GM18519 (cell line): ENCODE results near the gene FAM90A26.
"Not testable (repeated sequence)": the region's sequence is repeated elsewhere in the genome, so short reads cannot be mapped to it uniquely, and the experiment has no call there.

ENCODE experiments used
- ATAC-seq: cut with Tn5 transposase; IDR thresholded peaks from one replicate; pipeline ENCODE4 v1.9.1; 2021; ENCODE audit warnings: mild to moderate bottlenecking, moderate library complexity; ENCODE audit not compliant: unreplicated experiment, low FRiP score

Gene FAM90A26

DNA sequence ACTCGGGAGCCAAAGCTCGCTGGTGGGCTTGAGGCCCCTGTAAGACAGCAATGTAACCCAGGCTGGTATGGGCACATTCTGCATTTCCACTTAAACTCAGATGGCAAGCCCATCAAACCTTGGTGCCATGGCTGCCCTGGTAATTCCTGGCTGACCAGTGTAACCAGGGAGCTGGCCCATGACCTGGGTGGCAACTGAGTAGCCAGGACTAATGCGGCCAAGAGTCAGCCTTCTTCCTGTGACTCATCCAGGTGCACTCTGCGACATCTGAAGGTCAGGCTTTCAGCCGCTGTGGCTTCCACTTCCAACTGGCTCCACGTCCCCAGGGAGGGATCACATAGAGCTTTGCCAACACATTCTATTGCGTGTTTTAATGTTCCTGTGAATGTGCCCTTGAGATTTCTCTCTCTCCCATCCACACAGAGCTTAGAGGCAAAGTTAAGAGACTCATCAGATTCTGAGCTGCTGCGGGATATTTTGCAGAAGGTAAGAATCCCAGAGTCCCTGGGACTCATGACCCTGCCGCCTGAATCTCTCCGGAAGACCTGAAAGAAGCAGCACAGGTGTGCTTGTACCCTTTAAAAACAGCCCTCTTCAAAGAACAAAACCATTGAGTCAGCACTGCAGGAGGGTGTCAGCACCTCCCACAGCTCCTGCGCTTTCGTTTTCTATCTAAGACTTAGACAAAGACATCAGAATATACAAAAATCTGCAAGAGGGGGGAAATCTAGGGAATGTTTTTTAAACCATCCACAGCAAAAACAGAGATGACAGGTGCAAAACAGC is 14.9 kb upstream of the FAM90A26 start:
- ATAC-seq: not testable (repeated sequence)

DNA sequence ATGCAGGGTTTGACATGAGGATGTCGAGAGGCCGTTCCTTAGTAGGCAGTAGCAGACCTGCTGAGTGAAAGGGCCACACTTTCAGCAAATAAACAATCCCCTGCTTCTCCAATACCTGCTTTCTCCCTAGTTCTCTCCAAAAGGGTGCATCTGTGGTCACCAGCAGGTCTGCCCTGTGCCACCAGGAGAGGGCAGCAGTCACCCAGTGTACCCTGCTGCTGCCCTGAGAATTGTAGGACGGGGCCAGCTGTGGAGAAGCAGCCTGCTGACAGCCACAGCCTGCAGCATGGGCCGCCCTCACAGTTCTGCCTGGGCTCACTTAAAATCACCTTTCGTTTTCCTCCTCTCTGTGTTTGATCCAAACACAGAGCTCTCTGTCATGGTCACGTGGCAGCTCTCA is 11.8 kb upstream of the FAM90A26 start:
- ATAC-seq: not testable (repeated sequence)

DNA sequence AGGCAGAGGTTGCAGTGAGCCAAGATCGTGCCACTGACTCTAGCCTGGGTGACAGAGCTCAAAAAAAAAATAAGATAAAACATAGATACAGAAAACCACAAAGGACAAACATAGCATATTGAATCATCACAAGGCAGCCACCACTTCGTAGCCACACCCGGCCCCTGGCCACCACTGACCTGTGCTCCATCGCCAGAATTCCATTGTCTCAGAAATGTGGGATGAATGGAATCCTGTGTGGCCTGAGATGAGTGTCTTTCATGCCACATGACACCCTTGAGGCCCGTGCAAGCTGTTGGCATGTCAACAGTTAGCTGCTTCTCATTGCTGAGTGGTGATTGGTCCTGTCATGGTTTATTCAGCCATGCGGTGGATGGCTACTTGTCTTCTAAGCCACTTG is 10.2 kb upstream of the FAM90A26 start:
- not testable (repeated sequence) for ATAC-seq

DNA sequence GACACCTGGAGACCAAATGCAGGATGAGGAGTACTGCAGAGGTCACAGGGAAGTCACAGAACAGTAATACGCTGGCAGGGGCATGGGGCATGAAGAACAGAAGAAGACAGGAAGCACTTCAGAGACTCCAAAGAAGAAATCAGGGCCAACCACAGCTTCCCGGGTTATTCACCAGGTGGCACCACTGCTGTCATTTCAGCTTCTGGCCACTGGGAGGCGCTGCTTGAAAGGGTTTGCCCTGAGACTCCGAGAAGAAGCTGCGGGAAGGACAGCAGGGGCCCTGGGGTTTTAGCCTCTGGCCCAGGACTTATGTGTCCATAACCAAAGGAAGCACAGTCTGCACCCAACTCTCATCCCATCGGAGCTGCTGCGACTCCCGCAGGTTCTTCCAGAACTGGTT is 4.2 kb upstream of the FAM90A26 start:
- ATAC-seq: not testable (repeated sequence)

DNA sequence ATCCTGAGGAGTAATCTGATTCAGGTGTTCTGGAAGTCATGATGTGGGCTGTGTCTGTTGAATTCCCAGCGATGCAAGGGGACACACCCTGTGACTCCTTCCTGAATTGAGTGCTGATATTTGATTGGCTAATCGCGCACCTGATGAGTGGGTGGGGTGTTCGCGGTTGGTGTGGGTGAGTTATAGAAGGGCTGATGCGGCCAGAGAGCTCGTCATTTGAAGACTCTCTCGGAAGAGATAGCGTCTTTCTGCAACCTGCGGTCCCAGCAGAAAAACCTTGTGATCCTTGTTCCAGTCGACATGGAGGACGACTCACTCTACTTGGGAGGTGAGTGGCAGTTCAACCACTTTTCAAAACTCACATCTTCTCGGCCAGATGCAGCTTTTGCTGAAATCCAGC is 40.1 kb downstream of the FAM90A26 start, which contains the start of gene USP17L10:
TSS of gene USP17L10 (plus strand) at position 301 of the 400 bp plus-strand sequence. CDS start at position 301, 0 bp downstream.
- ATAC-seq: not testable (repeated sequence)

DNA sequence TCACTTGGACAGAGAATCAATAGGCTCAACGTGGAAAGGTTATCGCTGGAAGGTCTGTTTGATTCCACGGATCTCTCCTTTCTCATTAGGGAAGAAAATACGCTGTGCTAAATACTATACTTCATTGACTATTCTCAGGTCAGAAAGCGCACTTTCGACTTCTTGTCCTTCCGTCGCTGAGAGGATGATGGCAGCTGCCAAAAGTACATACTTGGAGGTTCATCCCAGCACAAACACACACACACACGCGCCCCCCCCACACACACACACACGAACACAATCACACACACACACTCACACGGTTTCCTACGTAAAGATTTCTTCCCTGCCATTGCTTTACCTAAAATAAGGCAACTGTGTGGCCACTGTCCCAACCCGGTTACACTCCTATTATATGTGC is 44.5 kb downstream of the FAM90A26 start:
- ATAC-seq: not testable (repeated sequence)

DNA sequence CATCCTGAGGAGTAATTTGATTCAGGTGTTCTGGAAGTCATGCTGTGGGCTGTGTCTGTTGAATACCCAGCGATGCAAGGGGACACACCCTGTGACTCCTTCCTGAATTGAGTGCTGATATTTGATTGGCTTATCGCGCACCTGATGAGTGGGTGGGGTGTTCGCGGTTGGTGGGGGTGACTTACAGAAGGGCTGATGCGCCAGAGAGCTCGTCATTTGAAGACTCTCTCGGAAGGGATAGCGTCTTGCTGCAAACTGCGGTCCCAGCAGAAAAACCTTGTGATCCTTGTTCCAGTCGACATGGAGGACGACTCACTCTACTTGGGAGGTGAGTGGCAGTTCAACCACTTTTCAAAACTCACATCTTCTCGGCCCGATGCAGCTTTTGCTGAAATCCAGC is 44.9 kb downstream of the FAM90A26 start, which contains the start of gene USP17L11:
TSS of gene USP17L11 (plus strand) at position 301 of the 400 bp plus-strand sequence. CDS start at position 301, 0 bp downstream.
- ATAC-seq: not testable (repeated sequence)

DNA sequence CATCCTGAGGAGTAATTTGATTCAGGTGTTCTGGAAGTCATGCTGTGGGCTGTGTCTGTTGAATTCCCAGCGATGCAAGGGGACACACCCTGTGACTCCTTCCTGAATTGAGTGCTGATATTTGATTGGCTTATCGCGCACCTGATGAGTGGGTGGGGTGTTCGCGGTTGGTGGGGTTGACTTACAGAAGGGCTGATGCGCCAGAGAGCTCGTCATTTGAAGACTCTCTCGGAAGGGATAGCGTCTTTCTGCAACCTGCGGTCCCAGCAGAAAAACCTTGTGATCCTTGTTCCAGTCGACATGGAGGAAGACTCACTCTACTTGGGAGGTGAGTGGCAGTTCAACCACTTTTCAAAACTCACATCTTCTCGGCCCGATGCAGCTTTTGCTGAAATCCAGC is 49.6 kb downstream of the FAM90A26 start, which contains the start of gene USP17L12:
TSS of gene USP17L12 (plus strand) at position 301 of the 400 bp plus-strand sequence. CDS start at position 301, 0 bp downstream.
- not testable (repeated sequence) for ATAC-seq

DNA sequence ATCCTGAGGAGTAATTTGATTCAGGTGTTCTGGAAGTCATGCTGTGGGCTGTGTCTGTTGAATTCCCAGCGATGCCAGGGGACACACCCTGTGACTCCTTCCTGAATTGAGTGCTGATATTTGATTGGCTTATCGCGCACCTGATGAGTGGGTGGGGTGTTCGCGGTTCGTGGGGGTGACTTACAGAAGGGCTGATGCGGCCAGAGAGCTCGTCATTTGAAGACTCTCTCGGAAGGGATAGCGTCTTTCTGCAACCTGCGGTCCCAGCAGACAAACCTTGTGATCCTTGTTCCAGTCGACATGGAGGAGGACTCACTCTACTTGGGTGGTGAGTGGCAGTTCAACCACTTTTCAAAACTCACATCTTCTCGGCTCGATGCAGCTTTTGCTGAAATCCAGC is 54.4 kb downstream of the FAM90A26 start, which contains the start of gene USP17L13:
TSS of gene USP17L13 (plus strand) at position 301 of the 400 bp plus-strand sequence. CDS start at position 301, 0 bp downstream.
- ATAC-seq: not testable (repeated sequence)
